ENCODE results near the gene CSNK2A1.

DNA sequence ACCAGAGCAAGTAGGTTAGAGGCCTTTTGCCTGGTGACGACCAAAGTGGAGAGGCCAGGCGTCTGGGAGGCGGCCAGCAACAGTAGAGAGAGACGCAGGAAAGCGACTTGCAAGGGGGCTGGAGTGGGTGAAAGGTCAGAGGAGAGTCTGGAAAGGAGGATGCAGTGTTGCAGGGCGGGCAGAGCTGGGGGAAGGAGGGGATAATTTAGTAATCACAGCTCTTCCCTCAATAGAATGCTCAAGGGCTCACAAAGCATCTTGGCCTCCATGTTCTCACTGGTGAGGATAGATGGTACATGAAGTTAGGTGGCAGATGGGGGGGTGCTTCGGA, 41.3 kb upstream of the CSNK2A1 start:
- TF ChIP-seq, protein P1, sequence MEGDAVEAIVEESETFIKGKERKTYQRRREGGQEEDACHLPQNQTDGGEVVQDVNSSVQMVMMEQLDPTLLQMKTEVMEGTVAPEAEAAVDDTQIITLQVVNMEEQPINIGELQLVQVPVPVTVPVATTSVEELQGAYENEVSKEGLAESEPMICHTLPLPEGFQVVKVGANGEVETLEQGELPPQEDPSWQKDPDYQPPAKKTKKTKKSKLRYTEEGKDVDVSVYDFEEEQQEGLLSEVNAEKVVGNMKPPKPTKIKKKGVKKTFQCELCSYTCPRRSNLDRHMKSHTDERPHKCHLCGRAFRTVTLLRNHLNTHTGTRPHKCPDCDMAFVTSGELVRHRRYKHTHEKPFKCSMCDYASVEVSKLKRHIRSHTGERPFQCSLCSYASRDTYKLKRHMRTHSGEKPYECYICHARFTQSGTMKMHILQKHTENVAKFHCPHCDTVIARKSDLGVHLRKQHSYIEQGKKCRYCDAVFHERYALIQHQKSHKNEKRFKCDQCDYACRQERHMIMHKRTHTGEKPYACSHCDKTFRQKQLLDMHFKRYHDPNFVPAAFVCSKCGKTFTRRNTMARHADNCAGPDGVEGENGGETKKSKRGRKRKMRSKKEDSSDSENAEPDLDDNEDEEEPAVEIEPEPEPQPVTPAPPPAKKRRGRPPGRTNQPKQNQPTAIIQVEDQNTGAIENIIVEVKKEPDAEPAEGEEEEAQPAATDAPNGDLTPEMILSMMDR (IDR thresholded peaks at IDR 0.05; ENCODE audit: control extremely low read depth in 1 of 3, insufficient read depth in 1 of 3, low read depth in 1 of 3, low read length in 3 of 3): no peak
- TF ChIP-seq POLR2AphosphoS5 (IDR thresholded peaks at IDR 0.05; ENCODE audit: low read depth, low read length): no peak
- TF ChIP-seq, protein P2, sequence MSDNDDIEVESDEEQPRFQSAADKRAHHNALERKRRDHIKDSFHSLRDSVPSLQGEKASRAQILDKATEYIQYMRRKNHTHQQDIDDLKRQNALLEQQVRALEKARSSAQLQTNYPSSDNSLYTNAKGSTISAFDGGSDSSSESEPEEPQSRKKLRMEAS (IDR thresholded peaks at IDR 0.05): no peak
- no peak for TF ChIP-seq RAD21 (IDR thresholded peaks at IDR 0.05 in 1 of 2, conservative IDR thresholded peaks at IDR 0.05 in 1 of 2; ENCODE audit: low read depth in 2 of 2, low read length in 2 of 2)
- no peak for TF ChIP-seq ASH2L (IDR thresholded peaks at IDR 0.05; ENCODE audit: low read length)
- no peak for TF ChIP-seq CEBPB (IDR thresholded peaks at IDR 0.05; ENCODE audit: low read depth, low read length)
- no peak for TF ChIP-seq YY1 (IDR thresholded peaks at IDR 0.05; ENCODE audit: low read depth, low read length)
- no peak for TF ChIP-seq TEAD4 (IDR thresholded peaks at IDR 0.05; ENCODE audit: low read depth, low read length)
- TF ChIP-seq POLR2A (IDR thresholded peaks at IDR 0.05; ENCODE audit: control extremely low read depth in 1 of 2, low read depth in 2 of 2, low read length in 2 of 2): no peak
- TF ChIP-seq KDM5A (IDR thresholded peaks at IDR 0.05; ENCODE audit: low read length): no peak
- TF ChIP-seq EP300 (IDR thresholded peaks at IDR 0.05; ENCODE audit: borderline replicate concordance in 1 of 2, low read depth in 2 of 2, low read length in 2 of 2): no peak

Data from H1 (cell line).